ENCODE measurements around the gene OLIG2. TPM values are rescaled to one million over a fixed set of nuclear protein-coding genes. Genes with fewer than 3 reads are reported as not detected.
A peak's percentile ranks its signal among the peaks of the same experiment; 100 is the strongest.

OLIG2 gene
- total RNA-seq, 1 donor from 2014 or later = 0.72 TPM

DNA sequence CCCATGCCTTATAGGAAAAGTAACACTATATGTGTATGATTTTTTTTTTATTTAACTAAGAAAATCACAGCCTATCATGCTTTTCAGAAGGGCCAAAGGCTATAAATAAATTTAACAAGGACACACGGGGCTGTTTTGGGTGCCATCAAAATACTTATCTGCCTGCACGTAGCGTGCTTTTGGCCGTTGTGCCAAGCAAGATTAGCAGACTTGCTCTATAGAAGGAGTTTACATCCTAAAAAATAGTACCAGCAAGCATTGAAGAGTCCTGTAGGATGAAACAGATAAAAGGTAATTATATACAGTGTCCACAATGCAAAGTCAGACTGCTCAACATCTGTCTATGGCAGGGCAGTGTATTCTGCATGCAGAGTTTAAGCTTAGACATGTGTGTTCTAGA is 47.9 kb downstream of the OLIG2 start:
- H3K4me3 Mint-ChIP-seq (ENCODE audit: low read depth) = no peak overlapping the region

GRCh38 chr21:33075128-33075527 is 49.4 kb downstream of the OLIG2 start:
- peak overlapping the region; percentile 64 for H3K27ac Mint-ChIP-seq
- no peaks in the 10 kb centered on the region for H3K9me3 Mint-ChIP-seq (ENCODE audit: low read depth)
- peaks cover 8% of the 10 kb centered on the region for H3K4me1 Mint-ChIP-seq (ENCODE audit: low read depth)
- DNase-seq (ENCODE audit: low spot score, unreplicated experiment) = no peak
- TF ChIP-seq, protein P1, sequence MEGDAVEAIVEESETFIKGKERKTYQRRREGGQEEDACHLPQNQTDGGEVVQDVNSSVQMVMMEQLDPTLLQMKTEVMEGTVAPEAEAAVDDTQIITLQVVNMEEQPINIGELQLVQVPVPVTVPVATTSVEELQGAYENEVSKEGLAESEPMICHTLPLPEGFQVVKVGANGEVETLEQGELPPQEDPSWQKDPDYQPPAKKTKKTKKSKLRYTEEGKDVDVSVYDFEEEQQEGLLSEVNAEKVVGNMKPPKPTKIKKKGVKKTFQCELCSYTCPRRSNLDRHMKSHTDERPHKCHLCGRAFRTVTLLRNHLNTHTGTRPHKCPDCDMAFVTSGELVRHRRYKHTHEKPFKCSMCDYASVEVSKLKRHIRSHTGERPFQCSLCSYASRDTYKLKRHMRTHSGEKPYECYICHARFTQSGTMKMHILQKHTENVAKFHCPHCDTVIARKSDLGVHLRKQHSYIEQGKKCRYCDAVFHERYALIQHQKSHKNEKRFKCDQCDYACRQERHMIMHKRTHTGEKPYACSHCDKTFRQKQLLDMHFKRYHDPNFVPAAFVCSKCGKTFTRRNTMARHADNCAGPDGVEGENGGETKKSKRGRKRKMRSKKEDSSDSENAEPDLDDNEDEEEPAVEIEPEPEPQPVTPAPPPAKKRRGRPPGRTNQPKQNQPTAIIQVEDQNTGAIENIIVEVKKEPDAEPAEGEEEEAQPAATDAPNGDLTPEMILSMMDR (IDR thresholded peaks at IDR 0.05; ENCODE audit: unreplicated experiment) = no peak
- H3K27me3 Mint-ChIP-seq = peaks cover 77% of the 10 kb centered on the region
- no peak overlapping the region for H3K4me3 Mint-ChIP-seq (ENCODE audit: low read depth)
- H3K36me3 Mint-ChIP-seq (ENCODE audit: insufficient read depth) = no peaks in the 10 kb centered on the region

More for the DNA sequence above, 47.9 kb downstream of the OLIG2 start:
- TF ChIP-seq, protein P1 (IDR thresholded peaks at IDR 0.05; ENCODE audit: unreplicated experiment) = no peak
- H3K36me3 Mint-ChIP-seq (ENCODE audit: insufficient read depth) = no peaks in the 10 kb centered on the region
- no peaks in the 10 kb centered on the region for H3K9me3 Mint-ChIP-seq (ENCODE audit: low read depth)
- H3K4me1 Mint-ChIP-seq (ENCODE audit: low read depth) = peaks cover 8% of the 10 kb centered on the region
- no peak for DNase-seq (ENCODE audit: low spot score, unreplicated experiment)
- H3K27ac Mint-ChIP-seq = no peak overlapping the region
- H3K27me3 Mint-ChIP-seq = peaks cover 86% of the 10 kb centered on the region

- TF ChIP-seq, protein P1 (IDR thresholded peaks at IDR 0.05; ENCODE audit: unreplicated experiment) = no peak
- Mint-ChIP-seq H3K36me3 (ENCODE audit: insufficient read depth) (no peaks in the 10 kb centered on the region), H3K4me1 (ENCODE audit: low read depth) (peaks cover 8% of the 10 kb centered on the region), H3K27ac (no peak overlapping the region), H3K27me3 (peaks cover 77% of the 10 kb centered on the region), H3K4me3 (ENCODE audit: low read depth) (no peak overlapping the region), H3K9me3 (ENCODE audit: low read depth) (no peaks in the 10 kb centered on the region)
- no peak for DNase-seq (ENCODE audit: low spot score, unreplicated experiment)
Measured at GRCh38 chr21:33075596-33076195, 50.0 kb downstream of the OLIG2 start.

DNA sequence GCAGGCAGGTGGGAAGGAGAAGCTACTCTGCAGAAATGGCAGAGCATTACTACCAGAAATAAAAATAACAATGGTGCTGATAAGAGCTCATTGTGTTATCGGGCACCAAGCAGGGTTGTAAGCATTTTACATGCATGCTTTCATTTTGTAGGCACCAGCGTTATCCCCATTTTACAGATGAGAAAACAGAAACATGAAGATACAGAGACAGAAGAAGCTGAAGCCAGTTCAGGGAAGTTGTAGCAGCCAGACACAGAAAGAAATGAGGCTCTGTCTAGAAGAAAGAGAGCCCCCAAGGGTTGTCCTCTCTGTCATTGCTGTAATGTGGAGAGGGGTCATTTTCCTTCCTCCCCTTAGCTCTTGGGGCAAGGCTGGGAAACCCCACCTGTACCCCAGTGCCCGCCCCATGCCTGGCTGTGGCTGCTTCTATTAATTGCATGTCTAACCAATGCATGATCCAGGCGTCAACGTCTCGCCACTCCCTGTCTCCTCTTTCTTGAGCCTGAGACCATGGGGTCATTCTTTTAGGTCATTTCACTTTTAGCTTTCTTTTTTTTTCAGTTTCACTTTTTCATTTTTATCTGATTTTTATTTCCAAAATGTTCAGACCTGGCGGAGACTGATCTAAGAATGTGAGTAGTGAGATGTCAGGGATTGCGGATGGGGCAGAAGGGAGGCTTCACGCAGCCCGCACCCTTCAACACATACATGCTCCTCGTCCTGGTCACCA is 51.0 kb downstream of the OLIG2 start:
- peaks cover 68% of the 10 kb centered on the region for H3K27me3 Mint-ChIP-seq
- H3K9me3 Mint-ChIP-seq (ENCODE audit: low read depth) = no peaks in the 10 kb centered on the region
- H3K4me1 Mint-ChIP-seq (ENCODE audit: low read depth) = peaks cover 7% of the 10 kb centered on the region
- H3K4me3 Mint-ChIP-seq (ENCODE audit: low read depth) = no peak overlapping the region
- H3K36me3 Mint-ChIP-seq (ENCODE audit: insufficient read depth) = no peaks in the 10 kb centered on the region
- H3K27ac Mint-ChIP-seq = no peak overlapping the region
- TF ChIP-seq, protein P1 (IDR thresholded peaks at IDR 0.05; ENCODE audit: unreplicated experiment) = no peak
- DNase-seq (ENCODE audit: low spot score, unreplicated experiment) = no peak

Other genes with a start within 250 kb of the OLIG2 start
- 0.13 and 0.38 TPM in 2 replicates for gene OLIG1, start 44.2 kb downstream of the OLIG2 start, total RNA-seq
- 17.4 and 19.2 TPM in 2 replicates for gene IFNAR2, start 204.0 kb downstream of the OLIG2 start, total RNA-seq
- 7.7 and 8.7 TPM in 2 replicates for gene IL10RB, start 240.4 kb downstream of the OLIG2 start, total RNA-seq

Data from progenitor cell of endocrine pancreas (in vitro differentiated cells).